HG03060 (cell line): ENCODE measurements around the gene PSMD6.
A peak's percentile ranks its signal among the peaks of the same experiment; 100 is the strongest.

Experiments used
- ATAC-seq: cut with Tn5 transposase; IDR thresholded peaks from one replicate; pipeline ENCODE4 v1.9.1; 2021; ENCODE audit warnings: low read depth, moderate number of reproducible peaks; ENCODE audit not compliant: unreplicated experiment

PSMD6 gene

GRCh38 chr3:63980830-63981498, 42.3 kb downstream of the PSMD6 start:
- no peak for ATAC-seq

- ATAC-seq = no peak
These were observed 43.3 kb downstream of the PSMD6 start for GRCh38 chr3:63980019-63980418.

DNA sequence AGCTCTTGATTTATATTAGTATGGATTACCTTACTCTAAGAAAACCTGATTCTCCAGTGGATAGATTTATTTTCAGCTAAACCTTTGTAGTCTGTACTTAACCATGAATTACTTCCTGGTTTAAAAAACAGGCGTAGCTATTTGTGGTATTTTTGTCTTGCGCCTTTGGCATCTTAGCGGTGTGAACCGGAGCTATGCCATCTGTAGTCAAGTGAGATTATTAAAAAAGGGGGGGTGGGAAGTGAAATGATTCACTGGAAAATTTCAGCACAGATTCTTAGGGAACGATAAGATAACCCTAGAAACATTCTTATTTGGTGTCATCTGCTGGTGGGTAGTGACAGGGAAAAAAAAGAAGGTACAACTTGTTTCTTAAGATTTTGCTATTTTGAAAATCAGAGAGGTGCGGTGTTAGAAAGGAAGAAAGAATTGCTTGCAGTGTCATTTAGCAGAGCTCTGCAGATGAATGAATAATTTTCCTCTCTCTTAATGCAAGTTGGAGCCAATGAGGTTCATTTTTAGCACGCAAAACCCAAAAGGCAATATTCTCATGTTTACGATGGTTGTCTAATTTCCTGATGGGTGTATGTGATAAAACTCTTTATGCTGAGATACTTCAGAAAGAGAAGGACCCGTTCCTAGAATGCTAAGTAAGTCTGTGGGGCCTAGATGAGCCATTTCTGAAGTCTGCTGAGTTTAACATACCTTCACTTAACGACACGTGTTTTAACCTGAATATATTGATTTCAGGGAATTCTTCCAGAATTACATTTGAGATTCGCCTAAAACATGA, 44.0 kb downstream of the PSMD6 start:
- no peak for ATAC-seq

GRCh38 chr3:63977893-63978292, 45.4 kb downstream of the PSMD6 start:
- no peak for ATAC-seq

DNA sequence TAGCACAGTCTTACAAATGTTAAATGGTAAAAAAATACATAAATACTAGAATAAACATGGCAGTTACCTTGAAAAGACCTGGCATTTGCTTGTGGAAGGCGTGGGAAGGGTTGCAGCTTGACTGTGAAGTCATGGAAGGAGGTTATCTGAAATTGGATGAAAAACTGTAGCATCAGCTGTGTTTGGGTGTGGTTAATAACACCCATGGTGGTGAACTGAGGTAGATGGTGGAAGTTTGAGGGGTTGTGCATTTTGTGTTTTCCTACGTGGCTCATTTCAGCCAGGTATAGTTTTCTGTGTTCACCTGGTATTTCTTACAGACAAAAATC, 46.5 kb downstream of the PSMD6 start:
- ATAC-seq = no peak

DNA sequence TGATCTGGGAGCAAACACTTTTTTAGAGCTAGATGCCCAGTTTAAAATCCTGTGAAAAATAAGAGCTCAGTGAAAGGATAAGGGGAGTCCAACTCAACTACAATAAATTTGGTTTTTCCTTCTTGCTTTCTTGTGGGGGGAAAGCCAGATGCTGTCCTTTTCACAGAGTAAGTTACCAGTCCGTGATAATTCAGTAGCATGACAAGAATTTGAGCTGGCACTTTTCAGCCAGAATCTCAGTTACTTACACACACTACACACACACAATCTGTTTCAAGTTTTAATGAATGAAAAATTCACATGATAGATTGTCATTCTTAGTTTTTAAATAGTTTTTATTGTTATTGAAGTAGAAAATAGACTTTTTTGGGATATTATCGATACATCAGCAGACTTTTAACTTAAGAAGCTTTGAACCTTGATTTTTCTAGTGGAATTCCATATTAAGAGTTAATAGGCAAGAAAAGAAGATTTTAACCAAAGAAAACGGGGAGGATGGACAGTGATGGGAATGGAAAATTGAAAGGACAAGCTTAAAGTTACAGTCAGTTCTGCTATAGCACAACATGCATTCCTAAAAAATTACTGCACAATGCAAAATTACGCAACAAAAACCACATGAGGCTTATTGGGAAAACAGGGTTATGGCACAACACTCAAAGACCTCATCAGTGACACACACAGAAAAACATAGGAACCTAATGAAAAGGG, 47.0 kb downstream of the PSMD6 start:
- ATAC-seq = no peak

DNA sequence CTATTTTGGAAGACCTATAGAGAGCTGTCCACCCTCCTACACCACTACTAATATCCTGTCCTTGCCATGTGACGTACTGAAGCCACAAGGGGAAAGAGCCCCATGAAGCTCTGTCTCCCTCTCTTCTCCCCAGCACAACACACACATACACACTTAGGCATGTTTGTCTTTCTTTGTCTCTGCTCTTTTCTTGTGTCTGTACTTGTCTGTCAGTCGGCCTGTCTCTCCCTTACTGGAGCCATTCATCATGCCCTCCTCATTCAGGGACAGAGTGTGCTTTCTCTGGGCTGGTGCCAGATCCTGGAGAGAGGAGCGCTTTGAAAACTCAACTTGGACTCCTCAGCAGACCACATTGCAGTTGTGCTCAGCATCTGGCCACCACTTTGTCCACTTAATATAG, 47.6 kb downstream of the PSMD6 start:
- no peak for ATAC-seq

- ATAC-seq = no peak
These were observed 48.8 kb downstream of the PSMD6 start for GRCh38 chr3:63974451-63974850.

DNA sequence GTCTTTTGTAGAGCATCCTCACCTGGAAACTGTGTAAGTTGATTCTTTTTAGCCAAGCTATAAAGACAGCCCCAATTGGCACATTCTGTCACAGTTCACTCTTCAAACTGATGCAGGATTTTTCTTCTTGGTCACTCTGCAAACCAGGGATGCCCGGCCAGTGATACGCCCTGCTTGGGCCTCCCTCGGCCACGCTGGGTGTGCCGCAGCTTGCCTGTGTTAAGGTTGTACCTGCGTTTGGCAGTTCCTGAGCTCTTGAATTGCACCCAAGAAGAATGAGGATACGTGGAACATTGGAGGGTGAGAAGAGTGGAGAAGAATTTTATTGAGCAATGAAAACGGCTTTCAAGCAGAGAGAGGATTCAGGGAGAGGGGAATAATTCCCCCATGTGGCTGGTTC, 49.9 kb downstream of the PSMD6 start:
- no peak for ATAC-seq

DNA sequence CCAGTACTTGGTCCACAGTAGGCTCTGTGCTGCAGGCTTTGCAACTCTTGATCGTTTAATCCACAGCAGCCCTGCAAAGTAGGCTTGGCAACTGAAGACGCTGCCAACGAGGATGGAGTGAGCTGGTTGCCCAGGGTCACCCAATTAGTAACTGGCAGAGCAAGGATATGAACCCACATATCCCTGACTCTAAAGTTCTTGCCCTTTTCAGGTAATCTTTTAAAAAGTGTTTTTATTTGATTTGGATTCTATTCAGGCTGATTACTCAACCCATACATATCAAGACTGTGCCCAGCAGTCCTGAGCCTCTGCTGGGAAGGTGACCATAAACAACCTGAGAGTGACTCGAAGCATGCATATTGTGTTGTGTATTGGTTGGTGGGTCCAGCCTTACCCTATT, 50.3 kb downstream of the PSMD6 start:
- ATAC-seq = no peak

- no peak for ATAC-seq
These were observed 51.1 kb downstream of the PSMD6 start for GRCh38 chr3:63972196-63972595.

GRCh38 chr3:63970631-63971475, 52.4 kb downstream of the PSMD6 start:
- no peak for ATAC-seq

DNA sequence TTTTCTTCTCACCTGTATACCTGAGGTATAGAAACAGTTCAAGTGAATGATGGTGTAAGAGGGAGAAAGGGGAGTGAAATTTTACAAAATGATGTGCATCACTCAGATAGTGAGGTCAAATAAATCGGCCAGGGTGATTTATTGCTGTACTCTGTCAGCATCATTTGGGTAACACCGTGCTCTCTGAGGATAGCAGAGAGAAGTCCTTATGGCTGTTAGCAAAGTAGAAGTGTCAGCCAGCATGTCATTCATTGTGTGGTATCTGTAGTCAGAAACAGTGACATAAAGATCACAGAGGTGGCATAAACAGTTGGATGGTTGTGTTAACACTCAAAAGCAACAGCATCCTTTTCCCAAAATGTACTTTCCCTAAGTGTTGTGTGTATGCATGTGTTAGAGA, 53.4 kb downstream of the PSMD6 start:
- ATAC-seq = no peak

GRCh38 chr3:63968612-63969350, 54.5 kb downstream of the PSMD6 start:
- ATAC-seq = no peak

GRCh38 chr3:63967675-63968611, 55.4 kb downstream of the PSMD6 start:
- peak; percentile 39 for ATAC-seq

- ATAC-seq = no peak
These were observed 56.4 kb downstream of the PSMD6 start for GRCh38 chr3:63966871-63967270.

GRCh38 chr3:63966007-63966406, 57.3 kb downstream of the PSMD6 start:
- no peak for ATAC-seq

DNA sequence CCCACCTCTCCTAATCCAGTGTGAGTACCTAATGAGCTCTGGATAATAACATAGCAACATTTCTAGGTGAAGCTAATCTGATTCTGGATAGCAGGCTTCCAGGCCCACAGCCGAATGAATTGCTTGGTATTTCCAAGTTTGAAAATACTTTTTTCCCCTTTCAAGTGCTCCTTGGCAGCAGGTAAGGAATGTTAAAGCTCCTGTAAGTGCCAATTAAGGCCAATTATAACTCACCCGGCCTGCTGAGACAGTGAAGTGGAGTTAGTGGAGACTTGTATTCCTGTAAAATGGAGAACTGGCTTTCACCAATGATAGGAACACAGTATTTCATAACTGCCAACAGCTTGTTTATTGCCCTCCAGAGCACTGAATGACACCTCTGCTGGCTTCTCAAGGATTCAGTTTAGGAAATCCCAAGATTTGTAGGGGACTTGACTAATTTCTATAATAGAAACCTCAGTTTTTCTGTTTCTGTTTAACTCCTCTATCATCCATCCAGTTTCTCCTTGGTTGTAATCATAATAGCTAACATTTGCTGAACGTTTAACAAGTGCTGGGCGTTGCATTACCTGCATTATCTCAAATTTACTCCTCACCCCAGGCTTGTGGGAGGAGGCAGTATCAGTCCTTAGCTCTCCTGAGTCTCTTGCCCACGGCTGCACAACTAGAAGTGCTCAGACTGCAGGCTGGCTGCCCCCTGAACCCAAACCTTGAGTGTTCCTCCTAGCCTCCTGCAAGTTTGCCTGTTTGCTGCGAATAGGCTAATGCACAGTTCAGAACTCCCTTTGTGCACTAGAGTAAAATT, 58.4 kb downstream of the PSMD6 start:
- no peak for ATAC-seq
